Panc1 (cell line): ENCODE results near the gene NFIB. TPM values are rescaled to one million over a fixed set of nuclear protein-coding genes. Genes with fewer than 3 reads are reported as not detected.
A peak's percentile ranks its signal among the peaks of the same experiment; 100 is the strongest.

ENCODE experiments used
- ATAC-seq: fragments of 200-7000 bp; cut with Tn5 transposase; 2 replicates; pipeline ENCODE4 v1.9.1; 2020; ENCODE audit warnings: mild to moderate bottlenecking, moderate library complexity
- BruUV-seq: library from RNA; stranded (reverse); fragments of 400-500 nt; replicated peaks from 2 replicates; lab custom pipeline; 2021; lab: Mats Ljungman, UMichigan
- CTCF ChIA-PET: fragments of 300-600 bp; sonication (Branson Sonifier 250); formaldehyde crosslinking; loops from one replicate; lab custom pipeline; 2022; ENCODE audit warnings: antibody characterized with exemption; lab: Charles Lee
- POLR2A ChIA-PET: fragments of 300-600 bp; sonication (Branson Sonifier 250); formaldehyde crosslinking; loops from one replicate; lab custom pipeline; 2022; ENCODE audit warnings: antibody characterized with exemption; lab: Charles Lee
- DNase-seq: peaks from one replicate; pipeline ENCODE4 v3.0.0-alpha.2; 2010; ENCODE audit warnings: low read depth, low spot score
- H3K27ac ChIP-seq: 2 replicates; pipeline ENCODE4 v1.5.1; 2011; ENCODE audit warnings: mild to moderate bottlenecking, low read length, inconsistent platforms
- H3K27me3 ChIP-seq: fragments of 200-500 bp; sonication (Bioruptor generic); 2 replicates; pipeline ENCODE4 v1.6.0; 2014; ENCODE audit warnings: low read length, inconsistent platforms; ENCODE audit not compliant: control insufficient read depth, insufficient read depth
- H3K36me3 ChIP-seq: fragments of 200-500 bp; sonication (Bioruptor generic); 2 replicates; pipeline ENCODE4 v1.5.1; 2014; ENCODE audit warnings: inconsistent platforms, mild to moderate bottlenecking, low read length, moderate library complexity; ENCODE audit not compliant: control insufficient read depth, insufficient read depth
- H3K4me1 ChIP-seq: 2 replicates; pipeline ENCODE4 v1.5.1; 2011; ENCODE audit warnings: inconsistent platforms, mild to moderate bottlenecking, low read length, moderate library complexity; ENCODE audit not compliant: control insufficient read depth, insufficient read depth
- H3K4me3 ChIP-seq, 2 experiments: 2 replicates each; pipeline ENCODE4 v1.5.1; 2011 to 2012; ENCODE audit warnings: low read depth in 2 of 2, low read length in 2 of 2, mild to moderate bottlenecking in 2 of 2, inconsistent platforms in 1 of 2, moderate library complexity in 1 of 2
- H3K9me3 ChIP-seq: fragments of 200-500 bp; sonication (Bioruptor generic); 2 replicates; pipeline ENCODE4 v1.5.1; 2014; ENCODE audit warnings: low read depth, mild to moderate bottlenecking, inconsistent platforms, low read length, moderate library complexity; ENCODE audit not compliant: control insufficient read depth, insufficient read depth
- POLR2AphosphoS5 ChIP-seq: IDR thresholded peaks from 2 replicates; pipeline ENCODE4 v1.6.1; 2012; ENCODE audit warnings: mild to moderate bottlenecking, low read depth, low read length, moderate library complexity
- REST ChIP-seq, 2 experiments: IDR thresholded peaks; 2 replicates each; pipeline ENCODE4 v1.6.1; 2011 to 2012; ENCODE audit warnings: low read depth in 2 of 2, control low read depth in 1 of 2, low read length in 1 of 2, mild to moderate bottlenecking in 1 of 2, moderate library complexity in 1 of 2; ENCODE audit not compliant: insufficient read depth in 1 of 2
- SIN3A ChIP-seq: IDR thresholded peaks from 2 replicates; pipeline ENCODE4 v1.6.1; 2012; ENCODE audit warnings: low read depth, mild to moderate bottlenecking, low read length, moderate library complexity, borderline replicate concordance; ENCODE audit not compliant: insufficient read depth
- TCF7L2 ChIP-seq: IDR thresholded peaks from 2 replicates; pipeline ENCODE4 v1.6.1; 2011; ENCODE audit warnings: mild to moderate bottlenecking, low read depth, low read length, inconsistent platforms
- in situ Hi-C: cut with HindIII; loops from 2 replicates; pipeline ENCODE4 v1.10.0; 2016; ENCODE audit warnings: low sequenced_read_pairs, low pct_unique_long_range_greater_than_20kb
- intact Hi-C: fragments of 100-400 bp; cut with micrococcal nuclease; formaldehyde crosslinking; loops from one replicate; pipeline ENCODE4 v1.10.0; 2022; ENCODE audit not compliant: unreplicated experiment
- total RNA-seq: library from RNA; stranded (reverse); gene quantifications from one replicate; pipeline ENCODE4 v1.2.1, GENCODE V29; 2021; ENCODE audit not compliant: unreplicated experiment
- TF ChIP-seq, protein P1 (sequence below): fragments of 450-650 bp; IDR thresholded peaks from 2 replicates; pipeline ENCODE4 v1.5.1; 2017; ENCODE audit warnings: mild to moderate bottlenecking

Gene NFIB
- total RNA-seq, 1 experiment from 2014 or later: 26.7 TPM

GRCh38 chr9:14313378-14313940 is 482 bp downstream of the NFIB start:
- CTCF ChIA-PET: no interaction called here
- intact Hi-C loops (no loop called here), in situ Hi-C loops (no loop called here)
- Histone ChIP-seq H3K27ac (peak overlapping the region; percentile 88), H3K4me3 (peak overlapping the region; percentile 63 to 77), H3K9me3 (no peaks in the 10 kb centered on the region), H3K4me1 (peaks cover 4% of the 10 kb centered on the region), H3K27me3 (no peaks in the 10 kb centered on the region), H3K36me3 (no peaks in the 10 kb centered on the region)
- POLR2A ChIA-PET: no interaction called here
- TF ChIP-seq, protein P1, sequence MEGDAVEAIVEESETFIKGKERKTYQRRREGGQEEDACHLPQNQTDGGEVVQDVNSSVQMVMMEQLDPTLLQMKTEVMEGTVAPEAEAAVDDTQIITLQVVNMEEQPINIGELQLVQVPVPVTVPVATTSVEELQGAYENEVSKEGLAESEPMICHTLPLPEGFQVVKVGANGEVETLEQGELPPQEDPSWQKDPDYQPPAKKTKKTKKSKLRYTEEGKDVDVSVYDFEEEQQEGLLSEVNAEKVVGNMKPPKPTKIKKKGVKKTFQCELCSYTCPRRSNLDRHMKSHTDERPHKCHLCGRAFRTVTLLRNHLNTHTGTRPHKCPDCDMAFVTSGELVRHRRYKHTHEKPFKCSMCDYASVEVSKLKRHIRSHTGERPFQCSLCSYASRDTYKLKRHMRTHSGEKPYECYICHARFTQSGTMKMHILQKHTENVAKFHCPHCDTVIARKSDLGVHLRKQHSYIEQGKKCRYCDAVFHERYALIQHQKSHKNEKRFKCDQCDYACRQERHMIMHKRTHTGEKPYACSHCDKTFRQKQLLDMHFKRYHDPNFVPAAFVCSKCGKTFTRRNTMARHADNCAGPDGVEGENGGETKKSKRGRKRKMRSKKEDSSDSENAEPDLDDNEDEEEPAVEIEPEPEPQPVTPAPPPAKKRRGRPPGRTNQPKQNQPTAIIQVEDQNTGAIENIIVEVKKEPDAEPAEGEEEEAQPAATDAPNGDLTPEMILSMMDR: no peak
- TF ChIP-seq POLR2AphosphoS5: no peak
- no peak for TF ChIP-seq SIN3A
- TF ChIP-seq REST (IDR thresholded peaks at IDR 0.05; ENCODE audit: insufficient read depth in 1 of 2, low read depth in 2 of 2, low read length in 1 of 2): no peak
- TF ChIP-seq TCF7L2: no peak
- no peak for DNase-seq
- ATAC-seq: no peak
- TSS peak; percentile 65 for BruUV-seq

DNA sequence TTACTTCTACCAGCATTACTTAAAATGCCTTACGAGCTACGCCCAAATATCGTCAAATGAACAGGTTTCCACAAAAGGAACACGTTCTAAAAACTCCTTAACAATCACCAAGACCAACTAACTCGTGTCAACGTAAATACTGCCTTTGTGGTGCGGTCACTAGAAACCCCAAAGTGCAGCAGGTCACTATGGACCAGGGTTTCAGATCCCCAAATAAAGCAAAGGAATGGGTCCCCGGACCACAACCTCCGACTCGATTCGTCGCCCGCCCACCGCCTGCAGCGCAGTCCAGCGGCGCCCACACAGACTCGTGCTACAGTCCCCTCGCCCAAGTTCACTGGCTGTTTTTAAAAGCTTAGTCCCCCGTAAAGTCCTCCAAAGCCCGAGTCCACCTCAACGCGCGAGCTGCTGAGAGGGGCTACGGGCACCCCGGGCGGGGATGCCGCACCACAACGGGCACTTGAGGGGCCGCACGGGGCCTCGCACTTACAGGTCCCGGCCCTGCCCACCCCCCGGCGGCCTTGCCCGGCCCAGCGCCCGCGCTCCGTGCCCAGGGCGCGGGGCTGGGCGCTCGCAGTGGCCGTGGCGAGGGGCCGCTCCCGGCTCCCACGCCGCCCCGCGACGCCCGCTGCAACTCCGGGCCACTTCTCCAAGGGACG is 1.1 kb downstream of the NFIB start:
- POLR2A ChIA-PET: no interaction called here
- no peaks in the 10 kb centered on the region for H3K36me3 ChIP-seq
- TF ChIP-seq TCF7L2 (no peak), POLR2AphosphoS5 (no peak), REST (IDR thresholded peaks at IDR 0.05; ENCODE audit: insufficient read depth in 1 of 2, low read depth in 2 of 2, low read length in 1 of 2) (no peak), SIN3A (no peak)
- TF ChIP-seq, protein P1: no peak
- H3K4me1 ChIP-seq: no peaks in the 10 kb centered on the region; the same call in none of the 2 replicates
- in situ Hi-C loops (no loop called here), intact Hi-C loops (no loop called here)
- ATAC-seq: no peak
- peak overlapping the region; percentile 88 for H3K27ac ChIP-seq
- no peaks in the 10 kb centered on the region for H3K27me3 ChIP-seq
- no peaks in the 10 kb centered on the region for H3K9me3 ChIP-seq
- BruUV-seq: no TSS peak
- peak overlapping the region; percentile 63 to 77 for H3K4me3 ChIP-seq
- CTCF ChIA-PET: no interaction called here
- DNase-seq: no peak
